Mucosa of stomach (tissue), 1 donor: ENCODE data around the gene MAP4K2.

ENCODE experiments used
- H3K27me3 ChIP-seq: one replicate; pipeline ENCODE4 v1.7.0; 2013; ENCODE audit warnings: mild to moderate bottlenecking, low read length; ENCODE audit not compliant: control insufficient read depth, insufficient read depth
- H3K36me3 ChIP-seq: one replicate; pipeline ENCODE4 v1.7.0; 2013; ENCODE audit warnings: low read length; ENCODE audit not compliant: control insufficient read depth, insufficient read depth
- H3K4me1 ChIP-seq: one replicate; pipeline ENCODE4 v1.7.0; 2013; ENCODE audit warnings: mild to moderate bottlenecking, low read length; ENCODE audit not compliant: control insufficient read depth, insufficient read depth
- H3K4me3 ChIP-seq: one replicate; pipeline ENCODE4 v1.7.0; 2013; ENCODE audit warnings: low read length
- H3K9ac ChIP-seq: one replicate; pipeline ENCODE4 v1.7.0; 2013; ENCODE audit warnings: mild to moderate bottlenecking, low read length, moderate library complexity
- H3K9me3 ChIP-seq: one replicate; pipeline ENCODE4 v1.7.0; 2013; ENCODE audit warnings: mild to moderate bottlenecking, low read length, moderate library complexity; ENCODE audit not compliant: control insufficient read depth
- donor health status: Pancreatic carcinoma.

The MAP4K2 gene

DNA sequence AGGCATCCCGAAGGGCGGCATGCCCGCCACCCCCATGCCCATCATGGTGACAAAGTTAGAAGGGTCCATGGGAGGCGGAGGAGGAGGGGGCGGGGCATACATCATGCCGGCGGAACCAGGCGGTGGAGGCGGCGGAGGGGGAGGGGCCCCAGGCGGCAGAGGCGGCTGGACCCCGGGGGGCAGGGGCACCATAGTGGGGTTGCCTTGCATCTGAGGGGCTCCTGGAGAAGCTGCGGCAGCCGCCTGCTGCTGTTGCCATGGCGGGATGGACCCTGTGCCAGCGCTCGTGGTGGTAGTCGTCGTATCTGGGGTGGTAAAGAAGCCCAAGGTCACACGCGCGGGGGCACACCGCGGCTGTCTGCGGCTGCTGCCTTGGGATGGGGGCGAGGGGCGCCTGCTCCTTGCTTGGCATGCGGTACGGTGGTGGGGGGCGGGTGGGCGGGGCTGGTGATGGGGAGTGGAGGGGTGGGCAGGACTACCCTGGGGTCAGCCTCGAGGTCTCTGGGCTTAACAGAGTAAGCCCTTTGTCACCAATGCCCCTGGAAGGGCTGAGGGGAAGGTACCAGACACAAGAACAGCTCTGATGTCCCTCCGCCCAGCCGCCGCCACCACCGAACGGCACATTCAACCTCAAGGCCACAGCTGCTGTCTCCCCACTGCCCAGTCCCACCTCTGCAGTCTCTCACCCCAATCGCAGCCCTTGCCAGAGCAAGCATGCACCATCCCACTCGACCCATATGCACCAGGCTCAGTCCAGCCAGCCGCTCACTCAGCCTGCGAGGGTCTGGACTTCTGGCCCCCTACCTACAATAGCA lies 37.0 kb downstream of the MAP4K2 start:
- Histone ChIP-seq H3K9ac (no peak overlapping the region), H3K9me3 (no peaks in the 10 kb centered on the region), H3K4me3 (no peak overlapping the region), H3K27me3 (no peaks in the 10 kb centered on the region), H3K4me1 (peaks cover 3% of the 10 kb centered on the region), H3K36me3 (peaks cover 58% of the 10 kb centered on the region)

DNA sequence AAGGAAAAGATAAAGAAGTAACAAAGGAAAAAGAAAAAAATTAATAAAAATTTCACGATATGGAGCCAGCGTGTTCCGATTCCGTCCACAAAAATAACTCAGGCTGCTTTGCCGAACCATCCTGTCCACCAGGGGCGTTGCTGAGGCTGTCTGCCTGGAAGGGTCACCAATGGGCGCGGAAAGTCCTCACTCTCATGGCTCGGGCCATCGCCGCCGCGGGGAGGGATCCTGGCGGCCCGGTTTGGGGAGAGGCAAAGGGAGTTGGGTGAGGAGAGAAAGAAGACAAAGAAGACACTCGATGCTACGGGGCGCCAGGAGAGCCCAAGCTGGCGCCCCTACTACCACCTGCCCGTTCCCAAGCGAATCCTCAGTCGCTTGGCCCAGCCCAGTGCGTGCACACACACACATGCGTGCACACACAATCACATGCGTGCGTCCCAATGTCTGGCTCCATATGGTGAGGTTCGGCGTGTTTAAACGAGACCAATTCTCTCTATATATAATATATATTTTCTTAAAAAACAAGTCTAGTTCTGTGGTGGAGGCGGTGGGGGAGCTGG lies 37.6 kb downstream of the MAP4K2 start:
- H3K9me3 ChIP-seq = no peaks in the 10 kb centered on the region
- no peak overlapping the region for H3K4me3 ChIP-seq
- H3K27me3 ChIP-seq = no peaks in the 10 kb centered on the region
- H3K36me3 ChIP-seq = peaks cover 52% of the 10 kb centered on the region
- peaks cover 3% of the 10 kb centered on the region for H3K4me1 ChIP-seq
- no peak overlapping the region for H3K9ac ChIP-seq

DNA sequence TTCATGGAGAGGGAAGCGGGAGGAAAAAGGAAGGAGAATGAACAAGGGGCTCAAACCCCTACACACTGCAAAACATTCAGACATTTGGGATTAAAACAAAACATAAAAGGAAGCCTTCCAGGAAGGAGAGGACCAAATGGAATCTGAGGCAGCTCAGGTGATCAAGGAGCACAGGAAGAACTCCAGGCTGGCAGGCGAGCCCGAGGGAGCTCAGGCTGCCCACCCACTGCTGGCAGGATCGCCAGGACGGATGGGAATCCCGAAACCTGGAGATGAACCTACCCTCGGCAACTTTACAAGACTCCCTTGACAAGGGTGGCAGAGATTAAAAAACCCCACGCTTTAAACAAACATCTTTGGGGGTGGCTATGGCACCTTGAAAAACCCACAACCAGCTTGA lies 38.3 kb downstream of the MAP4K2 start:
- Histone ChIP-seq H3K36me3 (peaks cover 46% of the 10 kb centered on the region), H3K4me1 (peaks cover 3% of the 10 kb centered on the region), H3K9ac (no peak overlapping the region), H3K27me3 (no peaks in the 10 kb centered on the region), H3K9me3 (no peaks in the 10 kb centered on the region), H3K4me3 (no peak overlapping the region)

DNA sequence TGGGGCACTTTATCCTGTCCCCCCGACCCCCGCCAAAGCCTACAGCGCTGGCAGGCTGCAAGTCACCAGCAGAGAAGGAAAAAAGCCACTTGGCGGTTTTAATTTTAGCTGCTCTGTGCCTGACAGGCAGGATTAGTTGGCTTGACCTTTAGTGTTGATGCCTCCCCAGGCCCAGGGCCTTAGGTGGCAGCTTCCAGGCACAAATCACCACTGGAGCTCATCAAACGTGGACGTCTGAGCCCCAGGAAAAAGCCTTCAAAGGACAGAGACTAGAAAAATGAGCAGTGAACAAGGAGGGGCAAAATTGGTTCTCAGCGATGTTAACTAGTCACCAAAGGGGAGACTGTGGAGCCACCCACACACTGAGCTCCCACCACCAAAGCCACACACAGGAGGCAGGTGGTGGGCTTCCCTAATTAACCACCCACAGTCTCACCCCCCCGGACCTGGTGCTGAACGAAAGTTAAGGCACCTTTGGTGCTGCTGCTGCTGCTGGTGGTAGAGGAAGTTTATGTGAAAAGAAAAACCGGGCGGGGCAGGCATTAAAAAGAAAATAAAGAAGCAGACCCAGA lies 38.9 kb downstream of the MAP4K2 start:
- peaks cover 40% of the 10 kb centered on the region for H3K36me3 ChIP-seq
- H3K9ac ChIP-seq = no peak overlapping the region
- H3K9me3 ChIP-seq = no peaks in the 10 kb centered on the region
- H3K27me3 ChIP-seq = no peaks in the 10 kb centered on the region
- no peak overlapping the region for H3K4me3 ChIP-seq
- peaks cover 8% of the 10 kb centered on the region for H3K4me1 ChIP-seq

DNA sequence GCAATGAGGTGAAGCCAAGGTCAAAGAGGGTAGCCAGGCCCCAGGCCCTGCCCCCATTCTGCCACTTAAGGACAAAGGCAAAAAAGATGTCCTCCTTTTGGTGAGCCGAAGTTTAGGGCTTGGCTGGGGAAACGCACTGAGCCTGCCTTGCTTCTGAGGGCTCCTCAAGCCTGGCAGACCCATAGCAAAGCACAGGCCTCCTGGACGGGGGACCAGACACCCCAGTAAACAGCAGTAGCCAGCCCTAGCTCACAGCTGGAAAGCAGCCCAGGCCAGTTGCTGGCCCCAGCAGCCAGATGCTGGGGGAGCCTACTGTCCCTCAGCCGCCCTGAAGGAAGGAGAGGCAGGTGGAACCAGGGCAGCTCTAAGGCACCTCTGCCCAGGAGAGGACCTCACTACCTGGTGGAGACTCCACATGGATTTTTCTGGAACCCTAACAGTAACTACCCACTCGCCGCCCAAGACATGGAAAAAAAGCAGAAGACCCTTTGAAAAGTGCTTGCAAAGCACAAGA lies 39.4 kb downstream of the MAP4K2 start:
- peaks cover 34% of the 10 kb centered on the region for H3K36me3 ChIP-seq
- H3K27me3 ChIP-seq = no peaks in the 10 kb centered on the region
- peak overlapping the region; percentile 25 for H3K9ac ChIP-seq
- peaks cover 8% of the 10 kb centered on the region for H3K4me1 ChIP-seq
- no peaks in the 10 kb centered on the region for H3K9me3 ChIP-seq
- H3K4me3 ChIP-seq = no peak overlapping the region

DNA sequence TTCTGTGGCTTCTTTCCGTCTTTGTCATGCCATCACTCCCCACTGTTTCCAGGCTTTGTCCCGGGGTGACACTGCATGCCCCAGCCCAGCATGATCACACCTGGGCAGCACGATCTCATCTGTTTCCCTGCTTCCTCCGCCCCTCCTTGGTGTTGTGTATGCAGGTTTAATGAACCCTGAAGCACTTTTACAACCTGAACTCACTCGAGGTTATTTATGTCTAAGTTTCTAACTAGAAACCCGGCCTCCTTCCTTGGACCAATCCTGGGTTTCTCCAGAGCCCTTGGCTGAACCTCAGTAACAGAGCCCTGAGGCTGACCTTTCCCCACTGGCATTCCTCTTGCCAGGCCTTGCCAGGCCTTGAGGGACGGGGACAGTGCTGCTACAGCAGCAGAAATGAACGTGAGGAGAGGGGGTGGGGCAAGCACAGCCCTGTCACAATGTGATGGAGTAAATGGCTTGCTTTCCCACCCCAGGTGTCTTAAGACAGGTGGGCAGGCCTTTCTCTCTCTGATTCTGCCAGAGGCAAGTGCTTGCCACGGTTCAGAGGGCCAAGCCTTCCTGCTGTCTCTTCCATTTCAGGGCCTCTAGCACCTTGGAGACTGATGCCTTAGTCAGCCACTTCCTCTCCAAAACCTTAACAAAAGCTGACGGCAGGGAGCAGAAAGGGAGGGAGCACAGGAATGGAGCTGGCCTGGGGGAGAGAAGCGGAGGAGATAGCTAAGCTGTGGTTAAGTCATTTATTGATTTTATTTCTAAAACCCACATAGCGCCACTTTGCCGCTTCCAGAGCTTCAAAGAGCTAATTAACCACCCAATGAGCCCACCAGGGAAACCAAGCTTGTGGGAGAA lies 40.1 kb downstream of the MAP4K2 start:
- Histone ChIP-seq H3K9me3 (no peaks in the 10 kb centered on the region), H3K4me1 (peaks cover 8% of the 10 kb centered on the region), H3K4me3 (no peak overlapping the region), H3K9ac (peak overlapping the region; percentile 25), H3K27me3 (no peaks in the 10 kb centered on the region), H3K36me3 (peaks cover 30% of the 10 kb centered on the region)

DNA sequence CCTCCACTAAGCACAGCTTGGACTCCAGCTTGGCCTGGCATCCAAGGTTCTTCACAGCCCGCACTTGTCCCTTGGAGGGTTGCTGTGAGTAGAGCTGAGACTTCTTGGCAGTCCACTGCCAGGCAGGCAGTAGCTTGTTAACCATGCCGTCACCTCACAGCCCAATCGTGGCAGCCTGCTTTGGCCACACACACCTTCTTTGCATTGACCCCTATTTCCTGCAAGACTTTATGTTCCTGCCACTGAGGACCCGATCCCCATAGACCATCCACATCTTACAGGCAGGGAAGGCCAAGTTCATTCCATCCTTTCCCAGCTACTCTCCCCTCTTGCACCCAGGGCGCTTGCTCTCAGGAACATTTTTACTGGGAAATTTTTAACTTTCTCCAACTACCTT lies 40.7 kb downstream of the MAP4K2 start:
- Histone ChIP-seq H3K9me3 (no peaks in the 10 kb centered on the region), H3K27me3 (no peaks in the 10 kb centered on the region), H3K4me3 (no peak overlapping the region), H3K4me1 (peaks cover 8% of the 10 kb centered on the region), H3K36me3 (peaks cover 24% of the 10 kb centered on the region), H3K9ac (no peak overlapping the region)

DNA sequence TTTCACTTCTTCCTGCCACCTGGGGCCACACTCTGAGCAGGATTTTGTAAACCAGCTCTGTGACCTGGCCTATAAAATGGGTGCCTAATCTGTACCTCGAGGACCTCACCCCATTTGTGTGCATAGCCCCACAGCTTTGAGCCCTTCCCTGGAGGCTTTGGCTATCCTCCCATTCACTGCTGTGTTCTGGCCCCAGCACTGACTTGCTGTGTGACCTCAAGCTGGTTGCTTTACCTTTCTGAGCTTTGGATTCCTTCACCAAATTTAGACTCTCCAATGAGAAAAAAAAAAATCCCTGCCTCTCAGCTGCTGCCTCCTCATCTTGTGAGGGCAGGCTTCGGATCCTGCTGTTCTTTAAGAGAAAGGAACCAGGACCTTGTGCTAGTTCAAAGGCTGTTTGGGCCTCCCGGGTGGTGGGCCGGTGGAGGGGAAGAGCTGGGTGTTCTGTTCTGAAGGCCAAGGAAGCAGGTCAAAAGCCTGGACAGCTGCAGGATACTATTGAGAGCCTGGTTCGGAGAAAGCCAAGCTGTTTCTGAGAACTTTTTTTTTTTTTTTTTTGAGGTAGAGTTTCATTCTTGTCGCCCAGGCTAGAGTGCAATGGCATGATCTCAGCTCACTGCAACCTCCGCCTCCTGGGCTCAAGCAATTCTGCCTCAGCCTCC lies 42.1 kb downstream of the MAP4K2 start:
- H3K4me3 ChIP-seq = no peak overlapping the region
- no peaks in the 10 kb centered on the region for H3K27me3 ChIP-seq
- peaks cover 20% of the 10 kb centered on the region for H3K36me3 ChIP-seq
- no peak overlapping the region for H3K9ac ChIP-seq
- H3K9me3 ChIP-seq = no peaks in the 10 kb centered on the region
- peaks cover 8% of the 10 kb centered on the region for H3K4me1 ChIP-seq

DNA sequence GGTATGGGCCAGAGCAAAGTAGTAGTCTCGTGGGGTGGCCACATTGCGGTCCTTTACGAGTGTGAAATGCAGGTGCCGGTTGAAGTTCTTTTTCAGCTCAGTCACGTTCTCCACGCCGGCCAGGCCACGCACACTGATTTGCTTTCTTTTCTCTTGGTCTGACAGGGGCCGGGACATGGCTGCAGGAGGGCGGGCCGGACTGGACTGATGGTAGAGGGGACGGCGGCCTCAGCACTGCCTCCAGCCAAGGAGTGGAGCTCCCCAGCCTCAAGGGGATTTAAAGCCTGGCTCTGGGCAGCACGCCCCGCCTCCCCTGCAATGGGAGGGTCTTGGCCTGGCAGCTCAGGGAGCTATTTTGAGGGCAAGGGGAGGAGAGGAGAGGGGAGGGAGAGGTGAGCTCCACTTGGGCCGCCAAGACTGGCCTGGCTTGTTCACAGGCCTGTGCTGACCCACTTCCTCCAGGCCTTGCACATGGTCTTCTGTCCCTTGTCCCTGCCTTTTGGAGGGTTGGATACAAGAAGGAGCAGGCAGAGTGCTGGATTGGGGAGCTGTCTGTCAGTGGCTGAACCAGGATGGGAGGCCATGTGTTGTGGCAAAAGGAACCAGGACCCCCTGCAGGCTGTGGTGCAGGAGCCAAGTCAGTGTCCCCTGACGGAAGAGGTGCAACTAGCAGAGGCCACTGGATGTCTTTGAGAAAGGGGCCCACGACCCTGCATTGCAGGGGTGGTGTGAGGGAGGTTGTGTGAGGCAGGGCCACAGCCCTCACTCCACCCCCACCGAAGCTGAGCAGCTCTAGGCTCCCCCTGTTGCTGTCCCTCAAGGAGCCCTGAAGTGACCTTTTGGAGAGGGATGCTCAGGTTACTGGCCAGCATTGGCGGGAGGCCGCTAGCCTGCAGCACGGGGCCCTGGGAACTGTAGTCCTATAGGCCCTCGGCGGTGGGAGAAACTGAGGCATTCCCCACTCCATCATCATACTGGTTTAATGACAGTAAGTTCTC lies 43.0 kb downstream of the MAP4K2 start, which contains the start of gene PYGM:
PYGM (minus strand) TSS at position 253 of the 998 bp plus-strand sequence; CDS start at position 177, 76 bp downstream.
- H3K4me3 ChIP-seq = no peak within 1 kb of the TSS
- H3K4me1 ChIP-seq = peaks cover 8% of the 10 kb centered on the region
- H3K9me3 ChIP-seq = no peaks in the 10 kb centered on the region
- H3K27me3 ChIP-seq = no peaks in the 10 kb centered on the region
- H3K9ac ChIP-seq = no peak within 1 kb of the TSS
- H3K36me3 ChIP-seq = peaks cover 20% of the 10 kb centered on the region

DNA sequence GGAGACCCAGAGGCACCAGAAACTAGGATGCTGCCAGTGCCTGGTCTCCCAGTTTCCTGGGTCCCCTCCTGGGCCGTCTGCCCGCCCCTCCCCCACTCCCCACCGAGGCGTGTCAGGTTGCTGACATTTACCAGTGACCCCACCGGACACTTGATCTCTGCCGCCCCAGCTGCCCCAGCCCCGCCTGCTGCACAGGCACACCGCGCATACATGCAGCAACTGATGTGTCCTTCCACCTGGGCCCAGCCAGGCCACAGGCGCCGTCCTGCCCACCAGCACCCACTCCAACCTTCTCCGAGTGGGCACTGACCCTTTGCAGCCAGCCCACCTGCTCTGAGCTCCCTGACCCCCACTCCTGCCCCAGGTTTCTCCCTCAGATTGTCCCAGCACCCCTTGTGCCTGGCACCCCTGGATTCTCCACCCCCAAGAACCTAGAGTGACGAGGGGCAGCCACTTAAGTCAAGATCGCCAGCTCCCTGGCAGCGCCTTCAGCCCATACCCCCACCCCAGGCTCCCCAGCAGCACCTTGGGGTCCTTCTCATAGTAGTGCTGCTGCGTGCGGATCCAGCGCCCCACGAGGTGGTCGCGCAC lies 43.8 kb downstream of the MAP4K2 start:
- peaks cover 8% of the 10 kb centered on the region for H3K4me1 ChIP-seq
- no peaks in the 10 kb centered on the region for H3K27me3 ChIP-seq
- peaks cover 12% of the 10 kb centered on the region for H3K36me3 ChIP-seq
- no peak overlapping the region for H3K4me3 ChIP-seq
- no peaks in the 10 kb centered on the region for H3K9me3 ChIP-seq
- H3K9ac ChIP-seq = no peak overlapping the region
